Body of pancreas (tissue), 4 donors: Measurements from ENCODE around the gene TNNT1. TPM values are rescaled to one million over a fixed set of nuclear protein-coding genes. Genes with fewer than 3 reads are reported as not detected.

Source experiments
- ATAC-seq: fragments of 150-250 bp; one replicate; pipeline ENCODE4 v1.9.1; 2016
- DNase-seq, 4 donors: peaks; one replicate each; pipeline ENCODE4 v3.0.0-alpha.2; 2019
- H3K27ac ChIP-seq, 4 donors: fragments of 200-600 bp; sonication (generic); 1 replicate in 3 of 4; 2 replicates in 1 of 4; pipeline versions ENCODE4 v1.5.1 to v1.6.1; 2016 to 2019; ENCODE audit warnings: mild to moderate bottlenecking in 1 of 4, mixed read lengths in 1 of 4, moderate library complexity in 1 of 4
- H3K27me3 ChIP-seq, 2 donors: fragments of 200-600 bp; sonication (generic); one replicate each; pipeline ENCODE4 v1.6.0; 2016; ENCODE audit warnings: mild to moderate bottlenecking in 1 of 2
- H3K36me3 ChIP-seq, 2 donors: fragments of 200-600 bp; sonication (generic); replicated peaks in 1 of 2; 2 replicates each; pipeline ENCODE4 v1.5.1; 2016; ENCODE audit warnings: low read depth in 2 of 2; ENCODE audit not compliant: insufficient read depth in 1 of 2
- H3K4me1 ChIP-seq: fragments of 200-600 bp; sonication (generic); one replicate; pipeline ENCODE4 v1.6.0; 2016
- H3K4me3 ChIP-seq, 2 donors: fragments of 200-600 bp; sonication (generic); 1 replicate in 1 of 2; 2 replicates in 1 of 2; pipeline ENCODE4 v1.5.1; 2016 to 2019
- H3K9me3 ChIP-seq, 3 donors: fragments of 200-600 bp; sonication (generic); 1 replicate in 2 of 3; 2 replicates in 1 of 3; pipeline ENCODE4 v1.5.1; 2016
- CTCF ChIP-seq, 7 experiments: fragments of 450-650 bp in 4 of 7; fragments of 200-600 bp in 3 of 7; sonication (generic) in 3 of 7; IDR thresholded peaks; one replicate each; pipeline ENCODE4 v1.5.1; 2016 to 2019; ENCODE audit warnings: antibody characterized with exemption in 7 of 7
- POLR2A ChIP-seq, 3 donors: fragments of 450-650 bp; IDR thresholded peaks; one replicate each; pipeline ENCODE4 v1.6.1; 2016; ENCODE audit warnings: antibody characterized with exemption in 3 of 3, mild to moderate bottlenecking in 2 of 3
- WGBS, 2 donors: methylation state at CpG; one replicate each; pipeline ENCODE4 v1.1.5; 2017; 5-methylcytosine and 5-hydroxymethylcytosine counted together
- intact Hi-C: fragments of 100-400 bp; cut with DNase I; formaldehyde crosslinking; loops from one replicate; pipeline ENCODE4 v1.15.1; 2023
- total RNA-seq, 2 donors: library from RNA; depleted of rRNA; stranded (reverse); fragments of >200 nt; gene quantifications; one replicate each; pipeline ENCODE4 v1.1.0, GENCODE V29; 2016

TNNT1 gene
- total RNA-seq, 2 donors from 2014 or later: not detected

- Histone ChIP-seq H3K36me3 (no peaks in the 10 kb centered on the region), H3K4me1 (peaks cover 16% of the 10 kb centered on the region), H3K4me3 (no peak overlapping the region), H3K27ac (no peak overlapping the region), H3K27me3 (peaks cover 0 to 38% of the 10 kb centered on the region in 2 donors), H3K9me3 (no peaks in the 10 kb centered on the region)
- WGBS, 2 donors: 57 to 59% methylated on average over 5 of the region's 5 CpGs
- ATAC-seq: no peak
- intact Hi-C loops: no loop called here
- DNase-seq: no peak
- no peak for TF ChIP-seq POLR2A (IDR thresholded peaks at IDR 0.05)
- no peak for TF ChIP-seq CTCF (IDR thresholded peaks at IDR 0.05)
Measured at GRCh38 chr19:55171440-55171839, 22.4 kb upstream of the TNNT1 start.

DNA sequence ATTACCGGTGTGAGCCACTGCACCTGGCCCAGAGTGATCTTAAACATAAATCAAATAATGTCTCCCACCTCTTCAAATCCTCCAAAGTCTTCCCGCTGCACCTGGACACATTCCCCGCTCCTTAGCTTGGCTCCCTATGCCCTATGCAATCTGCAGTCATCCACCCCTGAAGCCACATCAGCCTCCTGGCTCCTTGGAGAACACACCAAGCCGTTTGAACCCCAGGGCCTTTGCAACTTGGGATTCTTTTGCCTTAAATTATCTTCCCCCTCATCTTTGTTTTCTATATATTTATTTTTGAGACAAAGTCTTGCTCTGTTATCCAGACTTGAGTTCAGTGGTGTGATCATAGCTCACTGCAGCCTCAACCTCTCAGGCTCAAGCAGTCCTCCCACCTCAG, 20.1 kb upstream of the TNNT1 start:
- Histone ChIP-seq H3K36me3 (no peaks in the 10 kb centered on the region), H3K4me3 (no peak overlapping the region), H3K27me3 (peaks cover 0 to 18% of the 10 kb centered on the region in 2 donors), H3K27ac (no peak overlapping the region), H3K4me1 (peaks cover 25% of the 10 kb centered on the region), H3K9me3 (no peaks in the 10 kb centered on the region)
- DNase-seq (no peak), ATAC-seq (no peak)
- TF ChIP-seq CTCF (IDR thresholded peaks at IDR 0.05) (no peak), POLR2A (IDR thresholded peaks at IDR 0.05) (no peak)
- intact Hi-C loops: no loop called here
- 41 to 49% methylated on average over 4 of the region's 4 CpGs for WGBS, 2 donors

DNA sequence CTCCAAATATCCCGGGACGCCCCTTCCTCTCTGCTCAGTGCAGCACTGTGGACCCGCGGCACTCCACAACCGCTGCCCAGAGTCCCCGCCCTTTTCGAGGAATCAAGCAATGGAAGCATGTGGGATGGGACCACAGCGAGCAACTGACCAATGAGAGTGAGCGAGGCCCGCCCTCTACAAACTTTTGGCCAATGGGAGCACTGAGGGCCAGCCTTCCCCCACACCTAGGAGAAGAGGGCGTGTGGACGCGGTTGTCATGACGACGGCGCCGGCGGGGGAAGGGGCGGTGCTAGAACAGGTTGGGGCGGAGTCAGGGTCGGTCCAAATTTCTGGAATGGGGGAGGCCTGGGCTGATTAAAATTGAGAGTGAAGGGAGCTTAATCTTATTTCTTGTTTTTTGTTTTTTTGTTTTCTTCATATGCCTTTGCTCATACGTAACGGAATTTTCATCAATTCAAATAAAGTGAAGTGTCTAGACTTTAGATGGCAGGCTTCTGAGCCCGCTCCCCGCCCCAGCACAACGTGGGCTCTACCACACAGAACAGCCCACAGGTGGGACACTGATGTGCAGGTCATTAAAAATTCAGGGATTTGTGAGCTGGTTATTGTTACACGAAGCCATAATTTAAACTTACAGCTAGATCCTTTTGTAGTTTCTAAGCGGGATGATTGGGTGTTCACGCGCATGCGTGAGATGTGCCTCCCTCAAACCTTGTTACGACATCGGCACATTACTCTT, 17.7 kb upstream of the TNNT1 start, which contains the start of gene DNAAF3:
Gene DNAAF3, minus strand, starts transcription at position 84 of the 739 bp plus-strand sequence. CDS start 200 bp downstream, outside the sequence.
- peak within 1 kb of the TSS; percentile 23 to 81 (median 46) for H3K27ac ChIP-seq
- TF ChIP-seq POLR2A (IDR thresholded peaks at IDR 0.05) (no peak), CTCF (IDR thresholded peaks at IDR 0.05) (peak in 2 of 7 experiments; percentile 23 to 39)
- ATAC-seq (peak; percentile 99), DNase-seq (peak; percentile 97 to 99 (median 98))
- H3K27me3 ChIP-seq: peaks cover 0 to 11% of the 10 kb centered on the region in 2 donors
- peaks cover 17% of the 10 kb centered on the region for H3K4me1 ChIP-seq
- WGBS, 2 donors: 1 to 3% methylated on average over 31 to 33 of the region's 33 CpGs
- intact Hi-C loops: no loop called here
- H3K4me3 ChIP-seq: peak within 1 kb of the TSS in 1 of 2 donors; percentile 50
- no peaks in the 10 kb centered on the region for H3K9me3 ChIP-seq
- no peaks in the 10 kb centered on the region for H3K36me3 ChIP-seq

GRCh38 chr19:55165952-55166529, 17.0 kb upstream of the TNNT1 start:
- Histone ChIP-seq H3K27ac (peak overlapping the region in 3 of 4 donors; percentile 23 to 81 (median 42)), H3K4me3 (peak overlapping the region in 1 of 2 donors; percentile 50), H3K27me3 (peaks cover 0 to 17% of the 10 kb centered on the region in 2 donors), H3K4me1 (peaks cover 17% of the 10 kb centered on the region), H3K36me3 (no peaks in the 10 kb centered on the region), H3K9me3 (no peaks in the 10 kb centered on the region)
- WGBS, 2 donors: 1 to 13% methylated on average over 6 to 34 of the region's 34 CpGs
- peak in 6 of 7 experiments; percentile 20 to 59 (median 42) for TF ChIP-seq CTCF (IDR thresholded peaks at IDR 0.05)
- no peak for TF ChIP-seq POLR2A (IDR thresholded peaks at IDR 0.05)
- DNase-seq (peak; percentile 60 to 81 (median 71)), ATAC-seq (peak; percentile 33)
- intact Hi-C loops: no loop called here
